Activated CD4-positive, alpha-beta T cell treated with anti-CD3 and anti-CD28 coated beads for 36 hours (primary cell): ENCODE measurements around the gene OCIAD2. TPM values are rescaled to one million over a fixed set of nuclear protein-coding genes. Genes with fewer than 3 reads are reported as not detected.
"Not testable (repeated sequence)": the region's sequence is repeated elsewhere in the genome, so short reads cannot be mapped to it uniquely, and the experiment has no call there.

ENCODE experiments used
- ATAC-seq: fragments of 200-7000 bp; cut with Tn5 transposase; one replicate; pipeline ENCODE4 v1.10.0; 2021; ENCODE audit warnings: mild to moderate bottlenecking, moderate library complexity
- CTCF ChIA-PET: fragments of 350-600 bp; sonication (Branson Sonifier 250); formaldehyde crosslinking; loops from one replicate; lab custom pipeline; 2021; ENCODE audit warnings: antibody characterized with exemption; lab: Charles Lee
- POLR2A ChIA-PET: fragments of 350-600 bp; sonication (Branson Sonifier 250); formaldehyde crosslinking; loops from one replicate; lab custom pipeline; 2021; ENCODE audit warnings: antibody characterized with exemption, inconsistent platforms; lab: Charles Lee
- DNase-seq: peaks from one replicate; pipeline ENCODE4 v3.0.0-alpha.2; 2020
- H3K27ac Mint-ChIP-seq: one replicate; pipeline ENCODE4 v1.8.0; 2021; ENCODE audit warnings: mixed read lengths
- H3K27me3 Mint-ChIP-seq: one replicate; pipeline ENCODE4 v1.8.0; 2021; ENCODE audit warnings: mixed read lengths
- H3K36me3 Mint-ChIP-seq: one replicate; pipeline ENCODE4 v1.8.0; 2021; ENCODE audit warnings: low read depth, mixed read lengths
- H3K4me1 Mint-ChIP-seq: one replicate; pipeline ENCODE4 v1.8.0; 2021; ENCODE audit warnings: mixed read lengths
- H3K4me3 Mint-ChIP-seq: one replicate; pipeline ENCODE4 v1.8.0; 2021; ENCODE audit warnings: mild to moderate bottlenecking, moderate library complexity, mixed read lengths
- H3K9me3 Mint-ChIP-seq: one replicate; pipeline ENCODE4 v1.8.0; 2021; ENCODE audit warnings: low read depth, mixed read lengths
- intact Hi-C, 2 experiments: fragments of 100-400 bp; cut with DNase I in 1 of 2; cut with micrococcal nuclease in 1 of 2; formaldehyde crosslinking; loops; one replicate each; pipeline versions ENCODE4 v1.14.2 to v1.15.1; 2022 to 2024; cut with DNase I, micrococcal nuclease
- total RNA-seq, 2 experiments: library from RNA; stranded (reverse); gene quantifications; one replicate each; pipeline ENCODE4 v1.2.3, GENCODE V29; 2021

The OCIAD2 gene
- total RNA-seq, 2 experiments from 2014 or later, result 83.6 to 97.4 TPM

GRCh38 chr4:48891028-48891619 is 15.4 kb downstream of the OCIAD2 start:
- H3K9me3 Mint-ChIP-seq, result peaks cover 13% of the 10 kb centered on the region
- H3K4me1 Mint-ChIP-seq, result peaks cover 3% of the 10 kb centered on the region
- no peak for DNase-seq
- CTCF ChIA-PET, result interaction anchor here (0.5 to 0.8 kb wide), 4 partner anchors 10 to 117 kb away, joined by 3 to 4 read pairs (median 3); no protein-coding TSS in a partner anchor
- peaks cover 67% of the 10 kb centered on the region for H3K36me3 Mint-ChIP-seq
- ATAC-seq, result no peak
- intact Hi-C loops, result loop anchor here in 1 of 2 experiments (5.0 kb wide), 1 partner anchor 1349 kb away; no protein-coding TSS in a partner anchor
- H3K27me3 Mint-ChIP-seq, result no peaks in the 10 kb centered on the region
- H3K4me3 Mint-ChIP-seq, result no peak overlapping the region
- no peak overlapping the region for H3K27ac Mint-ChIP-seq
- POLR2A ChIA-PET, result no interaction called here

GRCh38 chr4:48889750-48890149 is 16.8 kb downstream of the OCIAD2 start:
- Mint-ChIP-seq H3K9me3 (peaks cover 13% of the 10 kb centered on the region), H3K36me3 (peaks cover 59% of the 10 kb centered on the region)
- CTCF ChIA-PET, ATAC-seq, H3K27me3 Mint-ChIP-seq, H3K4me1 Mint-ChIP-seq, POLR2A ChIA-PET, H3K4me3 Mint-ChIP-seq, H3K27ac Mint-ChIP-seq, DNase-seq: not testable (repeated sequence)
- intact Hi-C loops, result loop anchor here in 1 of 2 experiments (5.0 kb wide), 1 partner anchor 1347 kb away; no protein-coding TSS in a partner anchor

- H3K27me3 Mint-ChIP-seq, H3K4me1 Mint-ChIP-seq, ATAC-seq, H3K36me3 Mint-ChIP-seq, H3K9me3 Mint-ChIP-seq, POLR2A ChIA-PET, H3K27ac Mint-ChIP-seq, H3K4me3 Mint-ChIP-seq, DNase-seq, intact Hi-C loops: not testable (repeated sequence)
- CTCF ChIA-PET, result interaction anchor here (1.0 kb wide), 1 partner anchor 10 kb away, joined by 3 read pairs; no protein-coding TSS in a partner anchor
Observed at GRCh38 chr4:48881646-48882045, 24.9 kb downstream of the OCIAD2 start.

- H3K4me1 Mint-ChIP-seq, result no peaks in the 10 kb centered on the region
- H3K9me3 Mint-ChIP-seq, result peaks cover 2% of the 10 kb centered on the region
- H3K4me3 Mint-ChIP-seq, result no peak overlapping the region
- ChIA-PET CTCF (no interaction called here), POLR2A (no interaction called here)
- intact Hi-C loops, result no loop called here
- no peak for DNase-seq
- H3K27me3 Mint-ChIP-seq, result no peaks in the 10 kb centered on the region
- no peak overlapping the region for H3K27ac Mint-ChIP-seq
- peaks cover 5% of the 10 kb centered on the region for H3K36me3 Mint-ChIP-seq
- ATAC-seq, result no peak
Observed at GRCh38 chr4:48879561-48880442, 26.8 kb downstream of the OCIAD2 start.

GRCh38 chr4:48877827-48878535 is 28.6 kb downstream of the OCIAD2 start:
- Mint-ChIP-seq H3K9me3 (peaks cover 2% of the 10 kb centered on the region), H3K4me1 (no peaks in the 10 kb centered on the region), H3K36me3 (peaks cover 2% of the 10 kb centered on the region), H3K27ac (no peak overlapping the region), H3K4me3 (no peak overlapping the region), H3K27me3 (no peaks in the 10 kb centered on the region)
- ChIA-PET POLR2A (no interaction called here), CTCF (interaction anchor here (0.8 to 0.9 kb wide), 2 partner anchors 13 to 67 kb away, joined by 3 read pairs; no protein-coding TSS in a partner anchor)
- ATAC-seq (no peak), DNase-seq (no peak)
- intact Hi-C loops, result loop anchor here in 1 of 2 experiments (2.0 kb wide), 1 partner anchor 85 kb away; no protein-coding TSS in a partner anchor

GRCh38 chr4:48864696-48865095 is 41.9 kb downstream of the OCIAD2 start:
- H3K4me3 Mint-ChIP-seq, intact Hi-C loops, CTCF ChIA-PET: not testable (repeated sequence)

GRCh38 chr4:48863728-48864127 is 42.8 kb downstream of the OCIAD2 start:
- Mint-ChIP-seq H3K4me1 (no peaks in the 10 kb centered on the region), H3K36me3 (peaks cover 21% of the 10 kb centered on the region), H3K4me3 (no peak overlapping the region), H3K27me3 (no peaks in the 10 kb centered on the region), H3K9me3 (peaks cover 7% of the 10 kb centered on the region), H3K27ac (no peak overlapping the region)
- no peak for ATAC-seq
- no peak for DNase-seq
- intact Hi-C loops, result no loop called here
- ChIA-PET POLR2A (no interaction called here), CTCF (no interaction called here)

More at GRCh38 chr4:48864696-48865095, 41.9 kb downstream of the OCIAD2 start:
- H3K4me1 Mint-ChIP-seq, DNase-seq, H3K9me3 Mint-ChIP-seq, ATAC-seq, H3K27me3 Mint-ChIP-seq, H3K27ac Mint-ChIP-seq, POLR2A ChIA-PET: not testable (repeated sequence)
- peaks cover 23% of the 10 kb centered on the region for H3K36me3 Mint-ChIP-seq

- intact Hi-C loops, result no loop called here
- no peaks in the 10 kb centered on the region for H3K27me3 Mint-ChIP-seq
- peaks cover 3% of the 10 kb centered on the region for H3K4me1 Mint-ChIP-seq
- DNase-seq (no peak), ATAC-seq (no peak)
- peaks cover 25% of the 10 kb centered on the region for H3K36me3 Mint-ChIP-seq
- H3K4me3 Mint-ChIP-seq, result no peak overlapping the region
- CTCF ChIA-PET, result interaction anchor here (0.8 kb wide), 1 partner anchor 48 kb away, joined by 3 read pairs; no protein-coding TSS in a partner anchor
- H3K27ac Mint-ChIP-seq, result no peak overlapping the region
- POLR2A ChIA-PET, result no interaction called here
- peaks cover 7% of the 10 kb centered on the region for H3K9me3 Mint-ChIP-seq
Observed at GRCh38 chr4:48862661-48863060, 43.9 kb downstream of the OCIAD2 start.

- ChIA-PET POLR2A (no interaction called here), CTCF (no interaction called here)
- ATAC-seq (no peak), DNase-seq (no peak)
- Mint-ChIP-seq H3K36me3 (peaks cover 27% of the 10 kb centered on the region), H3K9me3 (peaks cover 7% of the 10 kb centered on the region), H3K27me3 (no peaks in the 10 kb centered on the region), H3K27ac (no peak overlapping the region), H3K4me3 (no peak overlapping the region), H3K4me1 (peaks cover 3% of the 10 kb centered on the region)
- intact Hi-C loops, result no loop called here
Observed at GRCh38 chr4:48862038-48862437, 44.5 kb downstream of the OCIAD2 start.

GRCh38 chr4:48858130-48858529 is 48.4 kb downstream of the OCIAD2 start:
- ChIA-PET POLR2A (interaction anchor here (0.7 kb wide), 1 partner anchor 26 kb away, joined by 5 read pairs; no protein-coding TSS in a partner anchor), CTCF (interaction anchor here (0.6 to 1.0 kb wide), 2 partner anchors 12 to 102 kb away, joined by 3 to 4 read pairs; no protein-coding TSS in a partner anchor)
- Mint-ChIP-seq H3K4me1 (peaks cover 6% of the 10 kb centered on the region), H3K36me3 (peaks cover 38% of the 10 kb centered on the region), H3K27me3 (no peaks in the 10 kb centered on the region), H3K27ac (peak overlapping the region; percentile 58), H3K9me3 (no peaks in the 10 kb centered on the region), H3K4me3 (no peak overlapping the region)
- intact Hi-C loops, result no loop called here
- peak; percentile 47 for ATAC-seq
- DNase-seq, result no peak

- Mint-ChIP-seq H3K27me3 (no peaks in the 10 kb centered on the region), H3K4me1 (peaks cover 18% of the 10 kb centered on the region), H3K36me3 (peaks cover 39% of the 10 kb centered on the region), H3K4me3 (no peak overlapping the region), H3K9me3 (no peaks in the 10 kb centered on the region), H3K27ac (no peak overlapping the region)
- POLR2A ChIA-PET, result no interaction called here
- ATAC-seq (no peak), DNase-seq (no peak)
- intact Hi-C loops, result loop anchor here in 1 of 2 experiments (5.0 kb wide), 1 partner anchor 52 kb away; the partner anchor contains the start of gene OCIAD2
- CTCF ChIA-PET, result interaction anchor here (1.0 kb wide), 1 partner anchor 19 kb away, joined by 3 read pairs; no protein-coding TSS in a partner anchor
Observed at GRCh38 chr4:48854982-48855381, 51.6 kb downstream of the OCIAD2 start.
